Activated CD4-positive, alpha-beta T cell treated with anti-CD3 and anti-CD28 coated beads, Interleukin-2, amount 10 ng/mL, durations not matched to agents 24 days and 14 days (primary cell): ENCODE results near the gene ZMIZ2. TPM values are rescaled to one million over a fixed set of nuclear protein-coding genes. Genes with fewer than 3 reads are reported as not detected.

Source experiments
- DNase-seq: peaks from one replicate; pipeline ENCODE4 v3.0.0; 2022
- H3K27ac Mint-ChIP-seq: one replicate; pipeline ENCODE4 v1.8.0; 2022; ENCODE audit warnings: mild to moderate bottlenecking, mixed read lengths
- H3K27me3 Mint-ChIP-seq: one replicate; pipeline ENCODE4 v1.8.0; 2022; ENCODE audit warnings: mixed read lengths
- H3K36me3 Mint-ChIP-seq: one replicate; pipeline ENCODE4 v1.8.0; 2022; ENCODE audit warnings: low read depth, mild to moderate bottlenecking, mixed read lengths
- H3K4me1 Mint-ChIP-seq: one replicate; pipeline ENCODE4 v1.8.0; 2021; ENCODE audit warnings: mixed read lengths
- H3K4me3 Mint-ChIP-seq: one replicate; pipeline ENCODE4 v1.8.0; 2022; ENCODE audit warnings: mild to moderate bottlenecking, moderate library complexity, mixed read lengths
- H3K9me3 Mint-ChIP-seq: one replicate; pipeline ENCODE4 v1.8.0; 2021; ENCODE audit warnings: mixed read lengths
- intact Hi-C: fragments of 100-400 bp; cut with micrococcal nuclease; formaldehyde crosslinking; loops from one replicate; pipeline ENCODE4 v1.15.1; 2023
- total RNA-seq: library from RNA; stranded (reverse); gene quantifications from 2 replicates; pipeline ENCODE4 v1.2.3, GENCODE V29; 2022

ZMIZ2 gene
- total RNA-seq, 1 donor from 2014 or later: 133 TPM

DNA sequence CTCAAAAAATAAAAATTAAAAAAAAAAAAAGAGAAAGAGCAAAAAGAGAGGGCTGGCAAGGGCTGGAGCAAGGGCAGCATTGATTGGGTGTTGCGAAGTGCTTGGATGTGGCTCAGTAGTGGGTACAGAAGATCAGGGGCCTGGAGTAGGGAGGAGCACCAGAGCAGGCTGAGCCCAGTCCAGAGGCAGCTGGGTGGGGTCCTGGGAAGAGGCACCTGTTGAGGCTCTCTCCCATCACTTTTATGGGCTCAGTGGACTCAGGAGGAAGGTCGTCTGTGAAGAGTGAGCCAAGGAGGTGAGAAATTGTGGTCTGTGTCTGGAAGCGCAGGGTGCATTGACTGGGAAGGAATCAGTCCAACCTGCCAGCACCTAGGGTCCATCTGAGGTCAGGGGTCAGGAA lies 11.8 kb upstream of the ZMIZ2 start:
- intact Hi-C loops: no loop called here
- H3K4me1 Mint-ChIP-seq: peaks cover 19% of the 10 kb centered on the region
- H3K36me3 Mint-ChIP-seq: no peaks in the 10 kb centered on the region

DNA sequence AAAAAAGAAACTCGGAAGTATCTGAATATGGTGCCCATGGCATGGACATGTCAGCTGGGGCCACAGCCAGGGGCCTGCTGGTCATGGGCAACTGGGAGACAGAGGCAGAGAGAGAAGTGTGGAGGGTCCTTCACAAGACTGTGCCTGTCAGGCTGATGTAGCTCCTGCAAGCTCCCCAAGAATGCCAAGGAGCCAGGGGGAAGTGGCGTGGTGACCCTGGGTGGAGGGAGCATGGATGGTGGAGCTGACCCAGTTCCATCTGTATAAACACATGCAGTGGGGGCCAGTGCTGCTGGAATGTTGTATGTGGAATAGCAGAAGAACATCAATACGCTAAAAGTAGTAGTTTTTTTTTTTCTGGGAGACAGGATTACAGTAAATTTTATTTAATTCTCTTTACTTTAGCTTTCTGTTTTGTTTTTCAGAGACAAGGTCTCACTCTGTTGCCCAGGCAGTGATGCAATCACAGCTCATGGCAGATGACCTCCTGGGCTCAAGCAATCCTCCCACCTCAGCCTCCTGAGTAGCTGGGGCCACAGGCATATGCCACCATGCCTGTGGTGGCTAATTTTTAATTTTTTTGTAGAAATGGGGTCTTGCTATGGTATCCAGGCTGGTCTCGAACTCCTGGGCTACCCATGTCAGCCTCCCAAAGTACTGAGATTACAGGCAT lies 10.5 kb upstream of the ZMIZ2 start:
- Mint-ChIP-seq H3K4me1 (peaks cover 19% of the 10 kb centered on the region), H3K27ac (peak overlapping the region; percentile 45), H3K9me3 (peaks cover 3% of the 10 kb centered on the region), H3K36me3 (no peaks in the 10 kb centered on the region), H3K4me3 (no peak overlapping the region), H3K27me3 (no peaks in the 10 kb centered on the region)
- intact Hi-C loops: no loop called here
- DNase-seq: no peak

More for the DNA sequence above, 11.8 kb upstream of the ZMIZ2 start:
- peaks cover 3% of the 10 kb centered on the region for H3K9me3 Mint-ChIP-seq
- H3K4me3 Mint-ChIP-seq: no peak overlapping the region
- DNase-seq: no peak
- H3K27me3 Mint-ChIP-seq: no peaks in the 10 kb centered on the region
- peak overlapping the region; percentile 63 for H3K27ac Mint-ChIP-seq

- peaks cover 3% of the 10 kb centered on the region for H3K9me3 Mint-ChIP-seq
- no peak for DNase-seq
- no peaks in the 10 kb centered on the region for H3K27me3 Mint-ChIP-seq
- H3K4me1 Mint-ChIP-seq: peaks cover 19% of the 10 kb centered on the region
- no peak overlapping the region for H3K27ac Mint-ChIP-seq
- intact Hi-C loops: no loop called here
- no peaks in the 10 kb centered on the region for H3K36me3 Mint-ChIP-seq
- H3K4me3 Mint-ChIP-seq: no peak overlapping the region
Measured at GRCh38 chr7:44738876-44739665, 9.6 kb upstream of the ZMIZ2 start.

DNA sequence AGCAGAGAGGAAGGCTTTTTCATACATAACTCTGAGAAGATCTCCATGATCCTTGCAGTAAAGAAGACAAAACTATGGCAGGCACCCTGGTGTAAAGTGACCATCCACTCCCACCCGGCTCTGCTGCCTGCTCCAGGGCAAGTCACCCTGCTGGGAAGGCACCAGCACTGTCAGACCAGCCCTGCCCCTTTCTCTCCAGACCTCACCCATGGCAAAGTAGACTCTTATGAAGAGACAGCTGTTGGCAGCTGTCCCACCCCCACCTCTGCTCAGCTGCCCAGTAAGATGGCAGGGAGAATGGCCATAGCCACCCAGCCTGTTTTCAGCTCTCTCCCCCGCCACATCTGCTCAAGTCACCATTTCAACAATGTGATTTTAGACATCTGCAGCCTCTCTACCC lies 8.6 kb upstream of the ZMIZ2 start:
- intact Hi-C loops: no loop called here
- peaks cover 3% of the 10 kb centered on the region for H3K9me3 Mint-ChIP-seq
- peaks cover 16% of the 10 kb centered on the region for H3K4me1 Mint-ChIP-seq
- H3K4me3 Mint-ChIP-seq: no peak overlapping the region
- no peaks in the 10 kb centered on the region for H3K27me3 Mint-ChIP-seq
- DNase-seq: no peak
- no peak overlapping the region for H3K27ac Mint-ChIP-seq
- H3K36me3 Mint-ChIP-seq: no peaks in the 10 kb centered on the region

GRCh38 chr7:44743750-44744149 lies 4.9 kb upstream of the ZMIZ2 start:
- no peaks in the 10 kb centered on the region for H3K36me3 Mint-ChIP-seq
- no peak overlapping the region for H3K4me3 Mint-ChIP-seq
- no peaks in the 10 kb centered on the region for H3K27me3 Mint-ChIP-seq
- no peaks in the 10 kb centered on the region for H3K9me3 Mint-ChIP-seq
- intact Hi-C loops: no loop called here
- H3K4me1 Mint-ChIP-seq: peaks cover 6% of the 10 kb centered on the region
- no peak overlapping the region for H3K27ac Mint-ChIP-seq
- DNase-seq: no peak

GRCh38 chr7:44748948-44749731 lies 493 bp downstream of the ZMIZ2 start:
- peaks cover 35% of the 10 kb centered on the region for H3K4me1 Mint-ChIP-seq
- peaks cover 19% of the 10 kb centered on the region for H3K36me3 Mint-ChIP-seq
- no peak for DNase-seq
- peak overlapping the region; percentile 93 for H3K4me3 Mint-ChIP-seq
- H3K27ac Mint-ChIP-seq: peak overlapping the region; percentile 88
- intact Hi-C loops: loop anchor here (1.0 kb wide), 6 partner anchors 14 to 167 kb away; partner anchors contain the start of genes H2AZ2, OGDH, PPIA and PURB
- H3K9me3 Mint-ChIP-seq: no peaks in the 10 kb centered on the region
- H3K27me3 Mint-ChIP-seq: no peaks in the 10 kb centered on the region

DNA sequence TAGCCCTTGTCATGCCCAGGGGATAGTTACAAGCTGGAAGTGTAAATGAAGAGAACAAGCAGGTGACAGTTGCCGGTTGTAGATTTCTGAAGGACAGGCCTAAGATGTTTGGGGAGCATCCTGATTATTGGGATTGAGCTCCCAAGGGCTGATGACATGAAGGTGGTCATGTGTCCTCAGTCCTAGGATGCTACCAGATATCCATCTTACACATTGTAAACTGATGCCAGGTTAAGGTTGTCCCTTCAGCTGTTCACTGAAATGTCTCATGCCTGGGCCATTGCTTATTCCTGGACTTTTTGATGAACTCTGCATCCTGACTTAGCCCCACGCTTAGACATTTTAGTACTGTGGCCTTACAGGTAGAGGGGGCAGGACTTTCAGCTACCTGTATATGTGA lies 1.3 kb downstream of the ZMIZ2 start:
- H3K4me1 Mint-ChIP-seq: peaks cover 39% of the 10 kb centered on the region
- intact Hi-C loops: no loop called here

DNA sequence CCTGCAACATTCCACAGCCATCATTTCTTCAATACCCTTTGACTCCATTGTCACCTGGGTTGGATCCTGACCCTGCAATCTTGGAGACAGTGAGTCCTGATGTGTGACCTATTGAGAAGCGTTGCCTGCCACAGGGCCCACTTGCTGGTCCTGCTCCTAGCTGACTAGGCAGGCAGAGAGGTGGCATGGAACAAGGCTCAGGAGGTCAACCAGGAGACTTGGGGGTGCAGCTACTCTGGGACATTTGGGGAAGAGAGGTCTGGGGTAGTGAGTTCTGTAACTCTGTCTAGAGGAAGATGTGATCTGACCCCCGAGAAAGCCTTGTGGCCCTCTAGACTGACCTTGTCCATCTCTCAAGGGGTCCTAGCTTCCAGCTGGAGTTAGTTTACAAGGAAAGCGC lies 1.8 kb downstream of the ZMIZ2 start:
- peak; percentile 72 for DNase-seq
- intact Hi-C loops: no loop called here
- Mint-ChIP-seq H3K27ac (peak overlapping the region; percentile 88), H3K27me3 (no peaks in the 10 kb centered on the region), H3K36me3 (peaks cover 19% of the 10 kb centered on the region), H3K4me3 (peak overlapping the region; percentile 93), H3K9me3 (no peaks in the 10 kb centered on the region), H3K4me1 (peaks cover 41% of the 10 kb centered on the region)

More for the DNA sequence above, 1.3 kb downstream of the ZMIZ2 start:
- Mint-ChIP-seq H3K27me3 (no peaks in the 10 kb centered on the region), H3K4me3 (peak overlapping the region; percentile 93), H3K9me3 (no peaks in the 10 kb centered on the region), H3K36me3 (peaks cover 19% of the 10 kb centered on the region), H3K27ac (peak overlapping the region; percentile 88)
- peak; percentile 67 for DNase-seq

GRCh38 chr7:44750921-44751571 lies 2.4 kb downstream of the ZMIZ2 start:
- H3K4me1 Mint-ChIP-seq: peaks cover 41% of the 10 kb centered on the region
- H3K27me3 Mint-ChIP-seq: no peaks in the 10 kb centered on the region
- intact Hi-C loops: loop anchor here (1.0 kb wide), 1 partner anchor 112 kb away; no protein-coding TSS in a partner anchor
- DNase-seq: peak; percentile 91
- H3K27ac Mint-ChIP-seq: peak overlapping the region; percentile 88
- H3K36me3 Mint-ChIP-seq: peaks cover 19% of the 10 kb centered on the region
- H3K9me3 Mint-ChIP-seq: no peaks in the 10 kb centered on the region
- peak overlapping the region; percentile 93 for H3K4me3 Mint-ChIP-seq

DNA sequence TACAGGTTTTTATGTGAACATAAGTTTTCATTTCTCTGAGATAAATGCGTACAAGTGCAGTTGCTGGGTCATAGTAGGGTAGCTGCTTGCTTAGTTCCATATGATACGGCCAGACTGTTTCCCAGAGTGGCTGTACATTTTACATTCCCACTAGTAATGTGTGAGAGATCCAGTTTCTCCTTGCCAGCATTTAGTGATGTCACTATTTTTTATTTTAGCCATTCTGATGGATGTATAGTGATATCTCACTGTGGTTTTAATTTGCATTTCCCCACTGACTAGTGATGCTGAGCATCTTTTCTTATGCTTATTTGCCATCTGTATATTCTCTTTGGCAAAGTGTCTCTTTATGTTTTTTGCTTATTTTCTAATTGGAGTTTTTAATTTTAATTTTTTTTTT lies 4.2 kb downstream of the ZMIZ2 start:
- Mint-ChIP-seq H3K27ac (peak overlapping the region; percentile 65), H3K27me3 (no peaks in the 10 kb centered on the region), H3K4me3 (peak overlapping the region; percentile 37), H3K9me3 (no peaks in the 10 kb centered on the region), H3K4me1 (peaks cover 35% of the 10 kb centered on the region), H3K36me3 (peaks cover 25% of the 10 kb centered on the region)
- intact Hi-C loops: no loop called here
- no peak for DNase-seq

DNA sequence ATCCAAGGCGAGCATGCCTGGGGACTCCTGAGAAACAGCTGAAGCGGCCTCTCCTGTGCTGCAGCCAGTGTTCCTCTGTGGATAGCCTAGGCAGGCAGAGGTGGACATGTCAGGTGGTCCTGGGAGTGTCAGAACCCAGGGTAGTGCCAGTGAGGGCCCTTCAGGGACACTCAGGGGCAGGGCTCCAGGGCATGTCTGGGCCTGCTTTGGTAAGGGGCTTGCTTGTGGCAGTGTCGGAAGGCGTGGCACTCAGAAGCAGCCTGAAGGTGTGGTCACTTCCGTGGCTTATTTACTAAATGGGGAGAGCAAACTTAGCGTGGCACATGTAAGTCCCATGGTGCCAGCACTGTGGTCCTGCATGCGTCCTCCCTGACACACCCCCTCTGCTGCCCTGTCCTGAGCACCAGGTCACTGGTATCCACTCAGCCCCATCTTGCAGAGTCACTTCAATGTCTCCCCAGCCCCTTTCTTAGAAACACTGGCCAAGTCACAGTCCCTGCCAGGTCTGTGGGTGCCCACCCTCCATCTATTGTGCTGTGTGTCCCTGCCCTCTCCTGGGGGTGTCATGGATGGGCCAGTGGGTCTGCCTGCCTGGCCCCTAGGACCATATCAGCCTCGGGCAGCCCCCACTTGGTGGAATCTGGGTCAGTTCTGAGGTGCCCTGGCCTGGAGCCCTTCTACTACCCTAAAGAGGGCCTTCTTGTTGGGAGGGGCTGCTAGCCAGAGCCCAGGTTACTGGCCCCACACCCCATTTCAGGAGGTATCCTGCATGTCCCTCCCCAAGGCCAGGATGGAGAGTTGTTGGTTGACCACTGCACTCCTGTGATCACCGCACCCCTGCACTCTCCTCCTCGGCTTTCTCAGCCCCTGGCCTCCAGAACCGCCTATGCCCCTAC lies 6.4 kb downstream of the ZMIZ2 start:
- intact Hi-C loops: no loop called here
- H3K27ac Mint-ChIP-seq: peak overlapping the region; percentile 51
- no peak for DNase-seq
- peaks cover 29% of the 10 kb centered on the region for H3K4me1 Mint-ChIP-seq
- H3K27me3 Mint-ChIP-seq: no peaks in the 10 kb centered on the region
- peaks cover 27% of the 10 kb centered on the region for H3K36me3 Mint-ChIP-seq
- H3K9me3 Mint-ChIP-seq: no peaks in the 10 kb centered on the region
- H3K4me3 Mint-ChIP-seq: no peak overlapping the region

DNA sequence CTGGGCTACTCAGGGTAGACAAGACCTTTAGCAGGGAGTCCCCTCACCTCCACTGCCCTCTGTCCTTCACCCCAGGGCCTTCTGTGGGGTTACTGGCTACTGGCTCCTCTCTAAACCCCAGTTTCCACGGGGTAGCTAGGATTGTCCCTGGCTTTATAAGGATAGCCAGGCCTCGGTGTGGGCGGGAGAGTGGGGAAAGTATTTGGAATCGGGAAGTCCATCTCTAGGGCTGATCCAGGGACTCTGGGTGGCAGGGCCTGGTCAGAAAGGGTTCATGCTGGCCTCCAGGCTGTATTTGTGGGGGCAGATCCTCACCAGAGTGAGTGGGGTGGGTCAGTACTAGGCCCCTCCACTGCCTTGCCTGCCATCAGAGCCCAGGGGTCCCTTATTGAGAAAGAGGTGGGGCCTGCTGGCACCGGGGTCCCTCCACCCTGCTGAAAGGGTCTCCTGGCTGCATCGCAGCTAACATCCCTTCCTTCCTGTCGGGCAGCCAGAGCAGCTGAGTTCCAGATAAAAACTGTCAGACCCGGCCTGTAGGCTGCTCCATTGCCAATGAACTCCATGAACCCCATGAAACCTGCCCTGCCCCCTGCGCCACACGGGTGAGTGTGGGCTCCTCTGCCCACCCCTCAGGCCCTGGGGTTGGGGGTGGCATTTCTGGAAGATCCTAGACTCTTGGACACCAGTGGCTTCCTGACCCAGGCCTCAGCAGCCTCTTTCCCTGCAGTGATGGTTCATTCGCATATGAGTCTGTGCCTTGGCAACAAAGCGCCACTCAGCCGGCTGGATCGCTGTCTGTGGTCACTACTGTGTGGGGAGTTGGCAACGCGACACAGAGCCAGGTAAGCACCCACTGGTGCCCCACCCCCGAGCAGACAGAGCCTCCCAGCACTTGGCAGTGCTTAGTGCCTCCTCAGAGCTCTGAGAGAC lies 7.3 kb downstream of the ZMIZ2 start:
- Mint-ChIP-seq H3K27ac (peak overlapping the region; percentile 17), H3K36me3 (peaks cover 25% of the 10 kb centered on the region), H3K4me1 (peaks cover 20% of the 10 kb centered on the region), H3K9me3 (no peaks in the 10 kb centered on the region), H3K4me3 (no peak overlapping the region), H3K27me3 (no peaks in the 10 kb centered on the region)
- intact Hi-C loops: no loop called here
- no peak for DNase-seq
